GM12875 (cell line): ENCODE data around the gene GRIFIN.

Experiments used
- H3K4me3 ChIP-seq: one replicate; pipeline ENCODE4 v1.5.1; 2011; ENCODE audit warnings: low read depth, low read length, control low read depth
- TF ChIP-seq, protein P1 (sequence below): IDR thresholded peaks from 2 replicates; pipeline ENCODE4 v1.5.1; 2011; ENCODE audit warnings: low read depth, mild to moderate bottlenecking, control low read depth, inconsistent platforms, low read length, moderate library complexity, borderline replicate concordance; ENCODE audit not compliant: insufficient read depth

The GRIFIN gene

DNA sequence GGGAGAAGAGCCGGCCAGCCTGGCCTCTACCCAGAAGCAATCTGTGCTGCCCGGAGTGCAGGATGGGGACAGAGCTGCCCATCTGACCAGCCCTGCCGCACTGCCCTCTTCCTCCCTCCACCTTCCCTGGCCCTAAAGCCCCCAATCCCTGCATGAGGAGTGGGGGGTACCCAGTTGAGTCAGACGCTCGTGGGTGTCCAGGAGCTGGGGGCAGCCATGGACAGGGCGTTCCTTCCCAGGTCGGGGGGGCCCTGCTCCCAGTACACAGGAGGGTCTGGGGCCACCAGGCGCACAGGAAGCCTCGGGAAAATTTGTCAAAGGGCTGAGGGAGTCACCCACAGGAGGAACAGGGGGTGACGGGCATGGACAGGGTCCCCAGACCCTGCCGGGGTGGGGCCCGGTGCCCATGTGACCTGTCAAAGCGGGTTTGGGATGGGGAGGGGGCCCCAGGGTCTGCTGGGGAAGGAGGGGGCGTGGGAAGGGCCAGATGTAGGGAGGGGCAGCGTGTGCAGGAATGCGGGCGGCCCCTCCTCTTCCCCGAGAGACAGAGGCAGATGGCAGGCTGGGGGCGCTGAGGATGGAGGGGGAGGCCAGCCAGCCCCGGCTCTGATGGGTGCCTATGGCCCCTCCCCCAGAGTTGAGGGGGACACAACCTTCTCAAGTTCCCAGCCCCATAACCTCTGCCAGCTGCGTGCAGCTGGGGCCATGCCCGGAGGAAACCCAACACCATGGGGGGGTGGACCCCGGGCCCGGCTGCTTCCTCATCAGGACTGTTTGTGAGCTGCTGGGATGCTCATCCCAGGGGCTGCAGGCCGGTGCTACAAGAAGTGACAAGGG lies 21.5 kb upstream of the GRIFIN start:
- TF ChIP-seq, protein P1, sequence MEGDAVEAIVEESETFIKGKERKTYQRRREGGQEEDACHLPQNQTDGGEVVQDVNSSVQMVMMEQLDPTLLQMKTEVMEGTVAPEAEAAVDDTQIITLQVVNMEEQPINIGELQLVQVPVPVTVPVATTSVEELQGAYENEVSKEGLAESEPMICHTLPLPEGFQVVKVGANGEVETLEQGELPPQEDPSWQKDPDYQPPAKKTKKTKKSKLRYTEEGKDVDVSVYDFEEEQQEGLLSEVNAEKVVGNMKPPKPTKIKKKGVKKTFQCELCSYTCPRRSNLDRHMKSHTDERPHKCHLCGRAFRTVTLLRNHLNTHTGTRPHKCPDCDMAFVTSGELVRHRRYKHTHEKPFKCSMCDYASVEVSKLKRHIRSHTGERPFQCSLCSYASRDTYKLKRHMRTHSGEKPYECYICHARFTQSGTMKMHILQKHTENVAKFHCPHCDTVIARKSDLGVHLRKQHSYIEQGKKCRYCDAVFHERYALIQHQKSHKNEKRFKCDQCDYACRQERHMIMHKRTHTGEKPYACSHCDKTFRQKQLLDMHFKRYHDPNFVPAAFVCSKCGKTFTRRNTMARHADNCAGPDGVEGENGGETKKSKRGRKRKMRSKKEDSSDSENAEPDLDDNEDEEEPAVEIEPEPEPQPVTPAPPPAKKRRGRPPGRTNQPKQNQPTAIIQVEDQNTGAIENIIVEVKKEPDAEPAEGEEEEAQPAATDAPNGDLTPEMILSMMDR = no peak

DNA sequence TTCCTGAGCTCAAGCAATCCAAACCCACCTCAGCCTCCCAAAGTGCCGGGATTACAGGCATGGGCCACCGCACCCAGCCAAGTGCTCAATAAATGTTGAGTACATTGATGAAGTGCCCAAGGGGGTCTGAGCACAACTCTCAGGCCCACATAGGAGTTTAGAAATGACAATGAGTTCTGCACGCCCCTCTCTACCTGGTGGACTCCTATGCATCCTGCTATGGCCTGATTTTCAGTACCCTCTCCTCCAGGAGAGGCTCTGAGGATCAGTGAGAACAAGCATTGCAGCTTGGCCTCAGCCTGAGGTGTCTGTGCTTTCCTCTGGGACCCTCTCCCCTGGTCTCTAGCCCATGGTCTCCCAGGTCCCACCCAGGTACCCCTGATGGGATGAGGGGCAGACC lies 20.9 kb upstream of the GRIFIN start:
- TF ChIP-seq, protein P1 = no peak
- no peak overlapping the region for H3K4me3 ChIP-seq

More for the DNA sequence above, 21.5 kb upstream of the GRIFIN start:
- no peak overlapping the region for H3K4me3 ChIP-seq

DNA sequence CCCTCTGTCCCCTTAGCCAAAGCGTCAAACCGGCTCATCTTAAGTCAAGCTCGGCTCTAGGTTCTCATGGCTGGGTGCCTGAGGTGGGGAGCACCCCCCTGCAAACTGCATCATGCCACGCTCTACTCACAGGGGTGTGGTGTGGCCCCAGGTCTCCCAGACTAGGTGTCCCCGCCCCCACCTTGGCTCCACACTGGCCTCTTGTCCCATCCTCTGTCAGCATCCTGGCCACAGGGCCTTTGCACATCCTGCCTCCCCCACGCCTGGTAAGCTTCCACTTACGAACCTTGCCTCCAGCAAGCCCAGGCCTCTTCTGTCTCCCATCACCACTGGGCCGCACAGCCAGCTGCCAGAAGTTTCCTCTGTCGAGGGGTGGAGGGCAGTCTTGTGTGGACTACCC lies 20.2 kb upstream of the GRIFIN start:
- H3K4me3 ChIP-seq = no peak overlapping the region
- TF ChIP-seq, protein P1 = no peak

DNA sequence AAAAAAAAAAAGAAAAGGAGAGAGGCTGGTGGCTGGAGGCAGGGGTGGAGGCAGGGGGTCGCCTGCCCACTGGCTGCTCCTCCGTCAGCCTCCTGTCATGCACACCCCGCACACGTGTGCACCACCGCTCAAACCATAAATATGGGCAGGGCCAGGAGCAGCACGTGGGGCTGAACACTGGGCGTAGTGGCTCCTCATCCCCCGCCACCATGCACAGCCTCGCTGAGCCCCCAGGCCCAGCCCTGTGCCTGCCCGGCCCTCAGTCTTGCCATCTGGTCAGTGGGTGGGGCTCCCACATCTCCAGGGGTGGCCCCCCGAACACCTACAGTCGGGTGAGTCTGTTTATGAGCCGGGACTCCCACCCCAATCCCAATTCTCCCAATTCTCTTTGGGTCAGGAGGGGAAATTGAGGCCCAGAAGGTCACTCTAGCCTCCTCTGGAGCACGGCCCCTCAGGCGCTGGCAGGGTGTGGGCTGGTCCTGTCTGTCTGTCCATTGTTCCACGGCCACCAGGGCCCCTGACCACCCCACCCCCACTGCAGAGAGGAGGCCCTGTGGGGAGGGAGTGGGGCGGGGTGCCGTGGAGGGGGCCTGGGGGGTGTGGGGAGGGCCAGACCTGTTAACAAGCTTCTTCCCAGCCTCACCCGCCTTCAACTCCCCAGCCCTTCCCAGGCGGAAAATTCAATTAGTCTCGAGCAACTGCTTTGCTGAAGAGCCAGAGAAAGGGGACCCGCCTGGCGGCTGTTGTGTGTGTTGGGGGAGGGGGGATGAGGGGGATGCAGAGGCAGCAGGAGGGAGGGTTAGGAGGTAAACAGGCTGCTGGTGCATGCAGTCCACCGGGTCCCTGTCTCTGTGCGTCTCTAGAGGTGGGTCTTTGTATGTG lies 19.5 kb upstream of the GRIFIN start:
- TF ChIP-seq, protein P1 = no peak
- no peak overlapping the region for H3K4me3 ChIP-seq

DNA sequence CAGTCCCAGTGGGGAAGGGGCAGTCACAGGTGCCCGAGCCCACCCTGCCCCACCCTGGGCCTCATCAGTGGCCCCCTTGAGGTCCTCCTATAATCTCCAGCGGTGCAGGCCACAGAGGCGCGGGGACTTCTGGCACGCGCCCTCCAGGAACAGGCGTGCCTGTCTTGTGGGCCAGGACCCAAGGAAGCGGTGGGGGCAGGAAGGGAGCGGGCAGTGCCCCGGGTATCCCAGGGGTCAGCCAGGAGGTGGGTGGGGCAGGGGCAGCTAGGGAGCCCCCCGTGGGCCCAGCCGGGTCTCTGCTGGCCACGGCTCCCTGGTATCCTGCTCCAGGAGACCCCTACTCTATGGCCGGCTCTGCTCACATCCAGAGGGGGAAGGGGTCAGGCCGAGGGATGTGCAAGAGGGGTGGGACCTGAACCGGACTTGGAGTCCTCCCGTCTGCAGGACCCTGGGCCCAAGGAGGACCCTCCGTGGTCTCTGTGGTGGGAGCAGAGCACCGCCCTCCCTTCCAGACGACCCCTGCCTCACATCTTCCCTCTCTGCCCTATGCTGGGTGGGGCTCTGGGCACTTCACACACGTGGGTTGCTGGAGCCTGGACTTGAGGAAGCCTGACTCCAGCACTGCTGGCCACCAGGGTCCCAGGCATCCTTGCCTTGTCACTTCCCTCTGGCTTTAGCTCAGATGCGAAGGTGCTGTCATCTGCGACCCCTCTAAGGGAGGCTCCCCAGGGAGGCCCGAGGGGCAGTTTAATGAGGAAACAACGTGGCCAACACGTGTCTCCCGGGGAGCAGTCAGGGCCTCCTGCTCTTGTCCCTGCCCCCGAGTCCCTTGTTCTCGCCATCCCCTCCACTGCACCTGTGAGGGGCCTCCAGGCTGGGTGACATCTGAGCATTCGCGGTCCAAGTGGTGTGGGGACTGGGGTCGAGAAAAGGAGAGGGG lies 18.3 kb upstream of the GRIFIN start:
- TF ChIP-seq, protein P1 = no peak
- H3K4me3 ChIP-seq = no peak overlapping the region
